Smooth muscle cell of the brain vasculature (primary cell): ENCODE results near the gene F2RL1.
"Not testable (repeated sequence)": the region's sequence is repeated elsewhere in the genome, so short reads cannot be mapped to it uniquely, and the experiment has no call there.

Source experiments
- DNase-seq: peaks from one replicate; pipeline ENCODE4 v3.0.0-alpha.2; 2012; ENCODE audit warnings: low read depth, low spot score

F2RL1 gene

DNA sequence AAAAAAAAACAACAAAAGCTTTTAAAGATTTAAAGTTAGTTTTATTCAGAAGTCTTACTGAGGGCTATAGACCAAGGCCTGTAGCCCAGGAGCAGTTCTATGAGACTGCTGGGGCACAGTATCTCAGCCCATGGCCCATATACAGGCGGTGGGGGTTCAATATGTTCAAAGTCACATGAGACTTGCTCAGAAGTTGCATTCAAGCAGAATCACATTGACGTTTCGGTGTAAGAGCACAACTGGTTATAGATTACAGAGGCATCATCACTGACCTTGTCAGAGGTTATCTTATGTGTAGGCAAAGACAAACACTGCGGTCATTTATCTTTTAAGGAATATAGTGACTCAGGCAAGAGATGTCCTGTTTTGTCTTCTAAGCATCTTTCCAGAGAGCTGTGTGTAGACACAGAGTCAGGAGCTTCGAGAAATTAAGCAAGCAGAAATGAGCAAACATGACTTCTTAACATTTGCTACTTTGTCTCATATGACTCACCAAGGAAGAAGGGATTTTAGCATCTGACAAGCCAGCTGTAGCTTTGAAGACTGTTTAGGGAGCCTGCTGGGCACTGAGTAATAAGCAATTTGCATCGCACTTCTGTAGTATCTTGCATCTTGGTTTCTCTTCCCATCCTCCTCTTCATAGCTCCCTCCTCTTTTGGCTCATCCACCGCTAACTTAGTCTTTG, 12.9 kb upstream of the F2RL1 start:
- peak; percentile 82 for DNase-seq

DNA sequence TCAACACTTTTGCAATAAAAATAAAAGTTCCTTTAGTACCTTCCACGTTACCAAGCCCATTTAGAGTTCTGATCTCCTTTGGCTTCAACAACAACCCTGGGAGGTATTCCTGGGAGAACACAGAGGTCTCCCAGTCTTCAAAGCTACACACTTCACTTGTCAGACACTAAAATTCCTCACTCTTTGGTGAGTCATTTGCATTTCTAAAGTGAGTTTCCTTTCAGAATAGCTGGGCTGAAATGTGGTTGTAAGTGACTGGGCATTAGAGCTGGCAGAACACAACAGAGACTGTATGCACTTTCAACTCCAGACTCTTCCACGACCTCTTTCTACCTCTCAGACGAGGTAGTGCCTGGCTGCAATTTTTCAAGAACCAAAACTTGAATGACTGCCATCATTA, 11.5 kb upstream of the F2RL1 start:
- DNase-seq: no peak

DNA sequence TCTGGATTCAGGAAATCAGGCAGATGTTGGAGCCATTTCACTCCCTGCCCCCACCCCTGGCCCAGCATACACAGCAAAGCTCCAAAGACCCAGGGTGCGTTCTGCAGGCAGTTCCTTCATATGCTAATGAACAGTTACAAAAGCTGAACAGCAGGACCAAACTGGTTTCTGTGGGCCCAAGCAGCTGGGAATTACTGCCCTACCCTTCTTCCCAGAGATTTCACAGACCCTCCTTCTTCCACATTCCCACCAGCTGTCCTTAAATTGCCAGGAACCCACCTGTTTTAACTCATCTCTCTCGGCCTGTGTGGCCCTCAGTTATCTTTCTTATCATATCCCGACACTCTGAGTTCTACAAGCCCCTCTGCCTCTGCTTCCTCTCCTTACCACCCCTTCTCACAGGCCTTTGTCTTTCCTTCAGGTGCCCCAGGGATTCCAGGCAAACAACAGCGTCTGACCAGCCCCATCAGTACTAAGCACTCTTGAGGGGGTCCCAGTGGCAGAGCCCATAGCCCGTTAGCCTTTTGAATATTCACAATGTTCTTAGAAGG, 10.6 kb upstream of the F2RL1 start:
- DNase-seq: no peak

DNA sequence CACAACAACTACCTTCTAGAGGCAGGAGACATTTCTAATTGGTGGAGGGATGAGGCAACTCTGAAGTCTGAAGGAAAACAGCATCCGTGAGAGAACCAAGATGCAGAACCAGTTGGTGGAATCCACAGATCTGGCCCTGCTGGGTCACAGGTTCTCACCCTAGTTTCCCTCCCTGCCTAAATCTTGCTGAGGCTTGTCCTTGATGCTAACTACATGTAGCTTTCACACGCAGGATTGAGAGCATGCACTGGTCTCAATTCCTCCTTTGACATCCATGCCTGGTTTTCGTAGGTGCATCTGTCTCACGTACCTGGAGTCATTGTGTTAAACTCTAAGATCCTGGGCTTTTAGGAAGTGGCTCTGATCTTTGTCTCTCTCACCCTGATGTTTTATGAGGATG, 9.7 kb upstream of the F2RL1 start:
- no peak for DNase-seq

DNA sequence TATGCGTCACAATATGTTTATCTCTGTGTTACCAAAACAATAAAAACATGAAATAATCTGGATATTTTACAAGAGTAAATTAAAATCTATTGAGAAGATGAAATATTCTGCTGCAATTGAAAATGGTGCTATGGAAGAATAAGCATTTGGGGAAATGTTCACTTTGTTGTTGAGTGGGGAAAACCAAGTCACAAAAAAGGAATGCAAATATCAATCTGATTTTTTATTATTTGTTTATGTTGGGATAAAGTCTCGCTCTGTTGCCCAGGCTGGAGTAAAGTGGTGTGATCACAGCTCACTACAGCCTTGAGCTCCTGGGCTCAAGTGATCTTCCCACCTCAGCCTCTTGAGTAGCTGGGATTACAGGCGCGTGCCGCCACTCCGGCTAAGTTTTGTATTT, 8.6 kb upstream of the F2RL1 start:
- DNase-seq: no peak

DNA sequence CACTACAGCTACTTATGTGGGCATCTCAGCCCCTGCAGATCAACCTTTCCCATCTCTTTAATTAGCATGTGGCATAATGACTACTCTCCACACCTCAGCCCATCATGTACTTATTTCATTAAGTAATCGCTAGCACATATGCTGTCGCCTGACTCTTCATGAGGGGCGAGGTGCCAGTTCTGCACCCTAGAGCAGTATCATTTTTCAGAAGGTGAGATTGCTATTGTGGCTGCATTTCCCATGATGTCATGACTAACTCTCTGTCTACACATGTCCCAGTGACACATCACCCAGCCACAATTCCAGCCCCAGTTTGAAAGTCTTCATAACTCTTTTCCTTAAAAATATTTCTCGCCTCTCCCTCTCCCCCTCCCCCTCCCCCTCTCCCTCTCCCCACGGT, 7.6 kb upstream of the F2RL1 start:
- DNase-seq: no peak

DNA sequence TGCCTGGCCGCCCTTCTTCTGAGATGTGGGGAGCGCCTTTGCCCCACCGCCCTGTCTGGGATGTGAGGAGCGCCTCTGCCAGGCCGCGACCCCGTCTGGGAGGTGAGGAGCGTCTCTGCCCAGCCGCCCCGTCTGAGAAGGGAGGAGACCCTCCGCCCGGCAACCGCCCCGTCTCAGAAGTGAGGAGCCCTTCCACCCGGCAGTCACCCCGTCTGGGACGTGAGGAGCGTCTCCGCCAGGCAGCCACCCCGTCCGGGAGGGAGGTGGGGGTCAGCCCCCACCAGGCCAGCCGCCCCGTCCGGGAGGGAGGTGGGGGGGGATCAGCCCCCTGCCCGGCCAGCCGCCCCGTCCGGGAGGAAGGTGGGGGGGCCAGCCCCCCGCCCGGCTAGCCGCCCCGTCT, 6.6 kb upstream of the F2RL1 start:
- not testable (repeated sequence) for DNase-seq

DNA sequence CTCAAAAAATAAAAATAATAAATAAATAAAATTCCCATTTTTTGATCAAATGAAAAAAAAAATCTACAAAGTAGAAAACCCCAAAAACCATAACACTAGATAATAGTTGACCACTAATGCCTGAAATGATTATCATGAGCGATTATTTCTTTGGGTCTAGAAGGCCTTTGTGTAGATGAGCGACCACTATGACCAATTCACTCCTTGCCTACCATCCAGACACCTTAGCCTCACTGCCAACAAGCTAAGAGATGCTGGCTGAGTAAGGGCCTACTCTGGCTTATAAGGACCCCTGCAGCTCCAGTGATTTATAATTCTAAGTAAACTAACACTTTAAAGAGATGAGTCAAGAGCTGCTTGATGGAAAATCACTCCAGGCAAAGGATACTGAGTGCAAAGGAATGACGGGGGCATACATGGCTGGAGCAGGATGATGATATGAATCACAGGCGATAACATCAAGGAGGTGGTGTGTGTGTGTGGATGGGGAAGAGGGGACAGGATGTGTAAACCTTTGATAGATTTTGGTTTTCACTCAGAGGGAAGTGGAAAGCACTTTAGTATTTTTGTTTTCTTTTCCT, 4.8 kb upstream of the F2RL1 start:
- DNase-seq: no peak

DNA sequence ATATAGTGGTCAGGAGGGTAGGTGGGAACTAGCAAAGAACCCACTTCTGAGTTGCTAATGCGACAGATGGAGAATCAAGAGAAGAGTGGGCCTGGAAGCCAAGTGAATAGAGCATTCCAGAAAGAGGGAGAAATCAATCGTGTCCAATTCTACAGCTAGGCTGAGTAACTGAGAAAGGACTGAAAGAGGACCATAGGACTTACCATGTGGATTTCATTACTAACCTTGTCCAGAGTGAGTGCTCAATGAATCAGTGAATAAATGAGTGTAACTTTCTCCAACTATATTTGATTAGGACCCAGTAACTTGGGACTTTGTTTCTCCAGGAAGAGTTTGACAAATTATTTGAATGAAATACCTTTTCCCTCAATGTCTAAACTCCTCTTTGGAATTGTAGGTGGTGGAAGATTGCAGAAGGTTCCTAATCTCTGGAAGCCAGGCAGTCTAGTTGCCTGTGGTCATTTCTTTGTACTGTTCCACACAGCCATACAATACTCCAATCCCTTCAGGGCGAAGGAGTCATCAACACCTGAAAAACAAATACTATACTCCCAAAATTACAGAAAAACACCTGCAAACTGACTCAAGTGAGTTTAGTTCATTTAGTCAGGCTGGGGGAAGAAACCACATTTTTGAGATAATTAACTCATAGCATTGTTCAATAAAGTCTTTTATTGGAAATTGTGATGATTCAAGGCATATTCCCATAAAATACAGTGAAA, 2.6 kb upstream of the F2RL1 start:
- DNase-seq: no peak

DNA sequence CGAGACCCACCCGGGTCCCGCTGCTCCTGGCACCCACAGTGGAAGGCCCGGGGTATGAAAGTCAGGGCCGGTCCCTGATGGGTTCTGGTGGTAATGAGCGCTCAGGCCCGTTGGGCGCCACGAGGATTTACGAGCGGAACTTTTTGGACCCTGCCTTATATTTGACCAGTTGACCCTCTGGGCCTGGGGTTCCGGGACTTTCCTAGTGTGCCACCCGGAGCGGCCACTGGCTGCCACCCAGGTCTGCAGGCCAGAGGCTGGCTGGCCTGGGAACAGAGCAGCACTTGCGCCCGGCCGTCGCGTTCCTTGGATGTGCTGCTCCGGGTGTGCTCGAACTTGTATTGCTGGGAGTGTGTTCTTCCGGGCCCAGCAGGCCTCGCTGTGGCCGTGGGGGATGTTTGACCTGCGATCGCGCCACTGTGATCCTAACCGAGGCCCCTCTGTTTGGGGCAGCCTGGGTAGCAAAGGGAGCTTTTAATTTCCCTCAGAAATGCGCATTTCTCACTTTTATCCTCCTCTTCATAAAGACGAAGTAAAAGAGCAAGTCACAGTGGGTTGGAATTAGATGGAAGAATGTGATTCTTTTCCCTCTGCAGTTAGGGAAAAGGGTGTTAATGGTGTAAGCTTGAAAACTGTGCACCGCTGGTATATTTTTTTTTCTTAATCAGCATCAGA, 1.2 kb downstream of the F2RL1 start:
- DNase-seq: no peak

DNA sequence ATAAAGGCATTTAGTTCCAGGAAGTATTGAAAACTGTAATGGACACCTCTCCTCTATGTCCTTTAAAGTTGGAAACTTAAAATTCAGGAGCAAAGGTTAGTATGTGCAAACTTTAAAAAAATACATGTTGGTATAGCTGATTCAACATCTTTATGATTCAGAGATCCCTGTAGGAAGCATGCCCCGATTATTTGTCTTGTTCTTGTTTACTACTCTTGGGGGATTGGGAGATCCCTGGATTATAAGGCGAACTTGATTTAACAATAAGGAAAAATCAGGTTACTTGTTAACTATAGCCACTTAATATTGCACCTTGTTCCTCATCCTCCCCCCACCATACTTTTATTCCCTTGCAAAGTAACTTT, 1.7 kb downstream of the F2RL1 start:
- no peak for DNase-seq

DNA sequence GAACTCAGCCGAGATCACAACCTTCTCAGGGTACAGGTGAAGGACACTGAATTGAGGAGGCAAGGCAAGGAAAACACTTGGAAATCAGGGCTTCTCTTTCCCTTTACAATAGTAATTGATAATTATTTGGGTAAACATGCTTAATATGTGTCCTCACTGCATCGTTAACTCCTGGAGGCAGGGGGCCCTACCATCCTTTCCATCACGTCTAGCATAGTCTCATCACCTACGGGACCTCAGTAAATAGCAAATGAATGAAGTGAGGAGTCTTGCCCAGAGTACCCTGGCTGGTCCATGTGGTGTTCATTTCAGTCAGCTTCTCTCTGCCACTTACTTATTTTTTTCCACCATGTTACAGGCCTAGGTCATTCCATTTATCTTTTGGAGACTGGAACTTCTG, 2.3 kb downstream of the F2RL1 start:
- no peak for DNase-seq

DNA sequence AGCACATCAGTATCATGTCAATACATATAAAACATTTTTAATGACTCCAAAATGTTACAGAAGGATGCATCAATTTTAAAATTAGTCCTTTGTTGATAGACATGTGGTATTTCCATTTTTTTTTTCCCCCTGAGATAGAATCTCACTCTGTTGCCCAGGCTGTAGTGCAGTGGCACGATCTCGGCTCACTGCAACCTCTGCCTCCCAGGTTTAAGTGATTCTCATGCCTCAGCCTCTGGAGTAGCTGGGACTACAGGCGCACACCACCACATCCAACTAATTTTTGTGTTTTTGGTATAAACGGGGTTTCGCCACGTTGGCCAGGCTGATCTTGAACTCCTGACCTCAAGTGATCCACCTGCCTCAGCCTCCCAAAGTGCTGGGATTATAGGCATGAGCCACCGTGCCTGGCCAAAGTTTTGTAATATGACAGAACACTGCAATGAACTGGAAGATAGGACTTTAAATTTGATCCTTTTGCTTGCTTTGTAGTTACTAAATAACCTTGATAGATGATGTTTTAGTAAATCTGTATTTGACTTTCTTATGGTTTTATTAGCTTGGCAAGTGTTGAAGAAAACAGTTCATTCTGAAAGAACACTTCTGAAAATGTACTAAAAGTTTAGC, 3.4 kb downstream of the F2RL1 start:
- not testable (repeated sequence) for DNase-seq

DNA sequence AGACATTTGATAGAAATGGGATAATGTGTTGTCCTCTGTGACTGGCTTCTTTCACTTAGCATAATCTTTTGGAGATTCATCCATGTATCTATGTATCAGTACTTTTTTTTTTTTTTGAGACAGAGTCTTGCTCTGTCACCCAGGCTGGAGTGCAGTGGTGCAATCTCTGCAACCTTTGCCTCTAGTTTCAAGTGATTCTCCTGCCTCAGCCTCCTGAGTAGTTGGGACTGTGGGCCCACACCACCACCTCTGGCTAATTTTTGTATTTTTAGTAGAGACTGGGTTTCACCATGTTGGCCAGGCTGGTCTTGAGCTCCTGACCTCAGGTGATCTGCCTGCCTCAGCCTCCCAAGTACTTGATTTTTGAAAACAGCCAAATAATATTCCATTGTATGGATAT, 7.6 kb downstream of the F2RL1 start:
- not testable (repeated sequence) for DNase-seq

DNA sequence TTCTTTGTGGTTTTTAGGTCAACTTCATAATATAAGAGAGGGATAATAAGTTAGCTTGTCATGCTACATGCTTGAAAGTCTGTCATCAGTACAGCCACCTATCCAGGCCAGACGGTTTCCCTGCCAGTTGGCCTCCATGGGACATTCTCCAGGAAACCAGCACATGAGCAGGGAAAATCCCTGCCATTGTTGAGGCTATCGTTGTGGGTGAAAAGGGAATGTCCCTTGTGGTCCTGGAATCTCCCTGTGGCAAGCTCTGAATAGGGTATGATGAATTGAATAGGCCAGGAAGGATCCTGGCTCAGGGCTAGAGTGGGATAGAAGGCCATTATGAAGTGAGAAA, 12.3 kb downstream of the F2RL1 start:
- no peak for DNase-seq

DNA sequence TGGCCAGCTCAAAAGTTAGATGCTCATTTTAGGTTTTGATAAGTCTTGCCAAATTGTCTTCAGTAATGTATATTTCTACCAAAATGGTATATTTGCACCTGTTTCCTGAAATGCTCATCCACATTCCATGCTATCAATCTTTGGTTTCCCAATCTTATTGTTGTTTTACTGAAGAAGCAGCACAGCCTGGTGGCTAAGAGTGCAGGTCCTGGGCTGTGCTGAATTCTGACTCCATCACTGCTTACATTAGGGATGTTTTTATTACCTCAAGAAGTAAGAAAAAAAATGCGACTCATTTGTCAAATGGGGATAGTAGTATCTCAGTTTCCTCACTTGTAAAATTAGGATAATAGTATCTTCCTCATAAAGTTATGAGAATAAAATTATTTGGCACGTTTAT, 17.4 kb downstream of the F2RL1 start:
- no peak for DNase-seq

DNA sequence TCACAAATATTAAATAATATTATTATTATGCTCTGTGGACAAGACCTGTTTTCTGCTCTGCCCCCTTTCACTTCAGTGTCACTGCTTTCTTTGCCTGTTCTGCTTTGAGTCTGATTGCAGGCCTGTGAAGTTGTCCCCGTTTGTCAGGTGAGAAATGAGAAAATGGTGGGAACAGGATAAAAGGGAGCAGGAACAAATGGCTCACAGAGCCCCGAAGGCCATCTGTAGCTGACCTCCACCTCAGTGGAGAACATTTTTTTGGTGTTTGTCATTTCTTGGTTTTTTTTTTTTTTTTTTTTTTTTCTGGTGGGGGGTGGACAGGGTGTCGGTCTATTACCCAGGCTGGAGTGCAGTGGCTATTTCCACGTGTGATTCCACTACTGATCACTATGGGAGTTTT, 17.8 kb downstream of the F2RL1 start:
- DNase-seq: no peak

DNA sequence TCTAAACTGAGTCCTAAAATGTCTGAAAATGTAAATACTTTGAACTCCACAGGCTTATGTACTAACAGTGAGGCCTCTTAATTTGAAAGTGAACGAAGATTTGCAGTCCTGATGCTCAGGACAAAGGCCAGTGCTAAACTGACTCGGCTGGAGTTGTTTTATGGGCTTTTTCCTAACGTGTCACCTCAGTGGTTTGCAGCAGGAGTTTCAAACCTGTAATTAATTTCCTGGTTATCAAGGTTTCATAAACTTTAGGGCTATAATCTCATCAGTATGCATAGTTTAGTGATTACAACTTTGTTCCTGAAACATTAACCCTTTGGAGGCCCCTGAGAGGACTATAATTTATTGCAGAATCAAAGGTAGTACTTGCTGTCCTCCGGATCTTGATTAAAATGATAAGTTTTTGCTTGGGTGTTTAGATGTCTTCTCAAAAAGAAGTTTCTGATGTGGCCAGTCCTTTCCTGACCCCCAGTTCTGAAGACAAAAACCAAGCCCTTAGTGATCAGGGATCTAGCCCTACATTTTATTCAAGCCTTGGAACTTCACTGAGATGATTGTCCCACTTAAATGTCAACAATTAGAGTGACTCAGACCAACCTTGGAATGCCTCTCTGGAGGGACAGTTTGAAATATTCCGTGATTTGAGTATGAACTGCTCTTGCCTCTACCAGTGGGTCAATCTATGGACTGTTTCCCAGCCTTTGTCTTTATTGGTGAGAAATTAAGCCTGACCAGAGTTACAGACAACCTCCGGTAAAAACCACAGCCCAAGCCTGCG, 19.8 kb downstream of the F2RL1 start:
- DNase-seq: no peak

DNA sequence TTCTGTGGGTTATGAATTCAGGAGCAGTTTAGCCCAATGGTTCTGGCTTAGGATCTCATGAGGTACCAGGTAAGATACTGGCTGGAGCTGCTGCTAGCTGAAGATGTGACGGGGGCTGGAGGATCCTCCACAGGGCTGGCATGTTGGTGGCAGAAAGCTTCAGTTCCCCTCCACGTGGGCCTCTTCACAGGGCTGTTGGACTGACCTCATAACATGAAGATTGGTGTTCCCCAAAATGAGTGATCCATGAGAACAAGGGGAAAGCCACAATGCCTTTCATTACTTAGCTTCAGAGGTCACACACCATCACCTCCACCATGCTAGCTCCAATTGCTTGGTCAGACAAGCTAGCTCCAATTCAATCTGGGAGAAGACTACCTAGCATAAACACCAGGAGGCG, 22.5 kb downstream of the F2RL1 start:
- DNase-seq: no peak

DNA sequence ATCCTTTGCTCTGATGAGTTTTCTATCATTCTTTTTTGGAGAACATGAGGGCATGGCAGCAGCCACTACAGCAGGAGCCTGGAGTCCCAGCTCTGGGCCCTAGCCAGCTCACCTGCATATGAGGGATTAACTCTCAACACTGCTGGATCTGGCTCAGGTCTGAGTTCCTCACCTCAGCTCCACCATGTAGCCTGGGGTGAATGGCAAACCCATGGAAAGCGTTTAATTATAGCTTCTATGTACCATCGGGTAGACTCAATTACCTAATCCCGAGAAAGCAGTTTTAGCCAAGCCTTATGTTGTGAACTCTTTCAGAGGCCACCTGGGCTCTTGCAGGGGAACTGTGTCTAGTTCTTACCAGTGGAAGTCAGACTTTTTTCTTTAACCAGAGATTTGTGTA, 27.1 kb downstream of the F2RL1 start:
- no peak for DNase-seq
